Epidermal melanocyte (primary cell): ENCODE measurements around the gene NTNG2.

Source experiments
- DNase-seq: peaks from one replicate; pipeline ENCODE4 v3.0.0; 2011; ENCODE audit warnings: low spot score; ENCODE audit not compliant: insufficient read length

NTNG2 gene

GRCh38 chr9:132234535-132234934 is 72.7 kb downstream of the NTNG2 start:
- DNase-seq, result no peak

- DNase-seq, result no peak
Measured at GRCh38 chr9:132235125-132235524, 73.3 kb downstream of the NTNG2 start.

- peak; percentile 86 for DNase-seq
Measured at GRCh38 chr9:132235894-132236661, 74.2 kb downstream of the NTNG2 start.

- no peak for DNase-seq
Measured at GRCh38 chr9:132236662-132237311, 74.9 kb downstream of the NTNG2 start.

GRCh38 chr9:132237481-132237880 is 75.6 kb downstream of the NTNG2 start:
- DNase-seq, result no peak

- DNase-seq, result no peak
Measured at GRCh38 chr9:132238026-132238972, 76.4 kb downstream of the NTNG2 start.

GRCh38 chr9:132238992-132239391 is 77.1 kb downstream of the NTNG2 start:
- no peak for DNase-seq

GRCh38 chr9:132239518-132239917 is 77.7 kb downstream of the NTNG2 start:
- no peak for DNase-seq

GRCh38 chr9:132239999-132240840 is 78.4 kb downstream of the NTNG2 start:
- DNase-seq, result no peak

- peak; percentile 71 for DNase-seq
Measured at GRCh38 chr9:132240841-132241482, 79.1 kb downstream of the NTNG2 start.

GRCh38 chr9:132241483-132241839 is 79.6 kb downstream of the NTNG2 start:
- no peak for DNase-seq

GRCh38 chr9:132241840-132242620 is 80.2 kb downstream of the NTNG2 start:
- DNase-seq, result no peak

GRCh38 chr9:132242621-132243155 is 80.8 kb downstream of the NTNG2 start:
- DNase-seq, result no peak

GRCh38 chr9:132243156-132244074 is 81.6 kb downstream of the NTNG2 start:
- DNase-seq, result no peak

GRCh38 chr9:132244582-132245455 is 83.0 kb downstream of the NTNG2 start:
- DNase-seq, result no peak

GRCh38 chr9:132245465-132245864 is 83.6 kb downstream of the NTNG2 start:
- DNase-seq, result no peak

GRCh38 chr9:132247942-132248341 is 86.1 kb downstream of the NTNG2 start:
- DNase-seq, result no peak
